HUES6 (cell line): Measurements from ENCODE around the gene IGSF23.
"Not testable (repeated sequence)": the region's sequence is repeated elsewhere in the genome, so short reads cannot be mapped to it uniquely, and the experiment has no call there.

Source experiments
- H3K27ac ChIP-seq: 2 replicates; pipeline ENCODE4 v1.7.0; 2013; ENCODE audit warnings: low read depth, mild to moderate bottlenecking, low read length, inconsistent platforms
- H3K27me3 ChIP-seq: 2 replicates; pipeline ENCODE4 v1.6.1; 2013; ENCODE audit warnings: low read length; ENCODE audit not compliant: control insufficient read depth, insufficient read depth
- H3K36me3 ChIP-seq: 2 replicates; pipeline ENCODE4 v1.6.1; 2013; ENCODE audit warnings: low read length; ENCODE audit not compliant: control insufficient read depth, insufficient read depth
- H3K4me1 ChIP-seq: 2 replicates; pipeline ENCODE4 v1.6.1; 2013; ENCODE audit warnings: low read length; ENCODE audit not compliant: control insufficient read depth, insufficient read depth
- H3K4me3 ChIP-seq: 2 replicates; pipeline ENCODE4 v1.5.1; 2013; ENCODE audit warnings: low read depth, low read length
- H3K9ac ChIP-seq: one replicate; pipeline ENCODE4 v1.6.1; 2013; ENCODE audit warnings: mild to moderate bottlenecking, low read length
- H3K9me3 ChIP-seq: 2 replicates; pipeline ENCODE4 v1.6.1; 2013; ENCODE audit warnings: low read depth, low read length; ENCODE audit not compliant: control insufficient read depth, insufficient read depth

IGSF23 gene

DNA sequence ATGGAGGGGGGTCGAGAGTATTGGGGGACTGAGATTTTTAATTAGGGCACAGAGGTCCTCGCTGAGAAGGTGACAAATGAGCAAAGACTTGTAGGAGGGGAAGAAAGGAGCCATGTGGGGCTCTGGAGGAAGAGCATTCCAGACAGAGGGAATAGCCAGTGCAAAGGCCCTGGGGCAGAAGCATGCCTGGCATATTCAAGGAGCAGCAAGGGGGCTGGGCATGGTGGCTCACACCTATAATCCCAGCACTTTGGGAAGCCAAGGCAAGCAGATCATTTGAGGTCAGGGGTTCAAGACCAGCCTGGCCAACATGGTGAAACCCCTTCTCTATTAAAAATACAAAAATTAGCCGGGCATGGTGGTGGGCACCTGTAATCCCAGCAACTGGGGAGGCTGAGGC, 71.0 kb downstream of the IGSF23 start:
- H3K4me3 ChIP-seq, H3K27me3 ChIP-seq, H3K9me3 ChIP-seq, H3K9ac ChIP-seq, H3K36me3 ChIP-seq: not testable (repeated sequence)
- H3K27ac ChIP-seq = peak overlapping the region; percentile 4; the same call in 1 of the 2 replicates
- H3K4me1 ChIP-seq = peaks cover 12% of the 10 kb centered on the region

DNA sequence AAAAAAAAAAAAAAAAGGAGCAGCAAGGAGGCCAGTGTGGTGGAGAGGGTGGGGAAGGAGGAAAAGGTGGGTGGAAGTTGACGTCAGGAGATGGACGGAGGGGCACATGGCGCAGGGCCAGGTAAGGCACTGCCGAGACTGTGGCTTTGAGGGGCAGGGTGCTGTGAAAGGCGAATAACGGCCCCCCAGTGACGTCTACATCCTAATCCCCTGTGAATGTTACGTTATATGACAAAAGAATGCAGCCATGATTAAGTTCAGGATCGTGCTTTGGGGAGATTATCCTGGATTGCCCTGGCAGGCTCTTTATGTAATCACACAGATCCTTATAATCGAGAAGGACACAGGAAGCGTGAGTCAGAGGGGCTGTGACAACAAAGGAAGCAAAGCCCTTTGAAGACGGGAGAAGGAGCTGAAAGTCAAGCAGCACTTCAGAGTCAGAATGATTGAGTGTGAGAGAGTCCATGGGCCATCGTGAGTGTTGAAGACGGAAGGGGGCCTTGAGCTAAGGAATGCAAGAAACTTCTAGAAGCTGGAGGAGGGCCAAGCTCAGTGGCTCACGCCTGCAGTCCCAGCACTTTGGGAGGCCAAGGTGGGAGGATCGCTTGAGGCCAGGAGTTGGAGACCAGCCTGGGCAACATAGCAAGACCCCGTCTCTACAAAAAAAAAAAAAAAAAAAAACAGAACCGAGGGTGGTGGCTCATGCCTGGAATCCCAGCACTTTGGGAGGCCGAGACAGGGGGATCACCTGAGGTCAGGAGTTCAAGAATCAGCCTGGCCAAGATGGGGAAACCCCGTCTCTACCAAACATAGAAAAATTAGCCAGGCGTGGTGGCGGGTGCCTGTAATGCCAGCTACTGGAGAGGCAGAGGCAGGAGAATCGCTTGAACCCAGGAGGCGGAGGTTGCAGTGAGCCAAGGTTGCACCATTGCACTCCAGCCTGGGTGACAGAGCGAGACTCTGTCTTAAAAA, 71.8 kb downstream of the IGSF23 start:
- Histone ChIP-seq H3K9ac (peak overlapping the region; percentile 52), H3K27ac (peak overlapping the region; percentile 4; the same call in 1 of the 2 replicates), H3K9me3 (no peaks in the 10 kb centered on the region)

DNA sequence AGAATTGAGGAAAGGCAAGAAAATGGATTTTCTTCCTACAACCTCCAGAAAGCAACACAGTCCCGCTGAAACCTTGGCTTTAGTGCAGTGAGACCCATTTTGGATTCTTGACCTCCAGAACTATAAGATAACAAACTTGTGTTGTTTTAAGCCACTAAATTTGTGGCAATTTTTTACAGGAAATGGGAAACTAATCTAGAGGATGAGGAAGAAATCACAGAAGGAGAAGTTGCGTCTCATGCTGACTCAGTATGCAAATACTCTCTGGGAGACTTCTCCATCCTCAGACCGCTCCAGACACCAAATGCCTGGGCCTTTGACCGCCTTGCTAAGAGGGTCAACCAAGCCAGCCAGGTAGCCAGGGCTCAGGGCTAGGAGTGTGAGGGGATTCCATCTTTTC, 72.5 kb downstream of the IGSF23 start:
- Histone ChIP-seq H3K36me3 (no peaks in the 10 kb centered on the region), H3K4me3 (no peak overlapping the region), H3K9ac (no peak overlapping the region), H3K27ac (no peak overlapping the region), H3K4me1 (peaks cover 17% of the 10 kb centered on the region), H3K27me3 (no peaks in the 10 kb centered on the region), H3K9me3 (no peaks in the 10 kb centered on the region)

More for the DNA sequence above, 71.8 kb downstream of the IGSF23 start:
- Histone ChIP-seq H3K4me3 (no peak overlapping the region), H3K4me1 (peaks cover 17% of the 10 kb centered on the region), H3K27me3 (no peaks in the 10 kb centered on the region), H3K36me3 (no peaks in the 10 kb centered on the region)
